ENCODE results near the gene GLCE.

GLCE gene

GRCh38 chr15:69141286-69141701, 19.1 kb upstream of the GLCE start:
- H3K9me3 ChIP-seq (ENCODE audit: control insufficient read depth, insufficient read depth, low read length) = no peaks in the 10 kb centered on the region
- H3K27me3 ChIP-seq (ENCODE audit: control insufficient read depth, insufficient read depth, low read length) = no peaks in the 10 kb centered on the region
- H3K4me1 ChIP-seq (ENCODE audit: control insufficient read depth, insufficient read depth, low read length) = peaks cover 6% of the 10 kb centered on the region
- H3K36me3 ChIP-seq (ENCODE audit: control insufficient read depth, insufficient read depth, low read length) = no peaks in the 10 kb centered on the region
- no peak overlapping the region for H3K4me3 ChIP-seq (ENCODE audit: low read depth, low read length)
- no peak overlapping the region for H3K9ac ChIP-seq (ENCODE audit: low read depth, low read length)

GRCh38 chr15:69141833-69142232, 18.6 kb upstream of the GLCE start:
- Histone ChIP-seq H3K4me1 (ENCODE audit: control insufficient read depth, insufficient read depth, low read length) (peaks cover 6% of the 10 kb centered on the region), H3K9ac (ENCODE audit: low read depth, low read length) (no peak overlapping the region), H3K27me3 (ENCODE audit: control insufficient read depth, insufficient read depth, low read length) (no peaks in the 10 kb centered on the region), H3K36me3 (ENCODE audit: control insufficient read depth, insufficient read depth, low read length) (no peaks in the 10 kb centered on the region), H3K9me3 (ENCODE audit: control insufficient read depth, insufficient read depth, low read length) (no peaks in the 10 kb centered on the region), H3K4me3 (ENCODE audit: low read depth, low read length) (no peak overlapping the region)

GRCh38 chr15:69143756-69144436, 16.5 kb upstream of the GLCE start:
- Histone ChIP-seq H3K4me3 (ENCODE audit: low read depth, low read length) (no peak overlapping the region), H3K4me1 (ENCODE audit: control insufficient read depth, insufficient read depth, low read length) (peaks cover 2% of the 10 kb centered on the region), H3K9ac (ENCODE audit: low read depth, low read length) (no peak overlapping the region), H3K9me3 (ENCODE audit: control insufficient read depth, insufficient read depth, low read length) (no peaks in the 10 kb centered on the region), H3K27me3 (ENCODE audit: control insufficient read depth, insufficient read depth, low read length) (no peaks in the 10 kb centered on the region), H3K36me3 (ENCODE audit: control insufficient read depth, insufficient read depth, low read length) (no peaks in the 10 kb centered on the region)

- H3K9ac ChIP-seq (ENCODE audit: low read depth, low read length) = no peak overlapping the region
- H3K4me3 ChIP-seq (ENCODE audit: low read depth, low read length) = no peak overlapping the region
- H3K4me1 ChIP-seq (ENCODE audit: control insufficient read depth, insufficient read depth, low read length) = no peaks in the 10 kb centered on the region
- no peaks in the 10 kb centered on the region for H3K27me3 ChIP-seq (ENCODE audit: control insufficient read depth, insufficient read depth, low read length)
- H3K36me3 ChIP-seq (ENCODE audit: control insufficient read depth, insufficient read depth, low read length) = no peaks in the 10 kb centered on the region
- H3K9me3 ChIP-seq (ENCODE audit: control insufficient read depth, insufficient read depth, low read length) = no peaks in the 10 kb centered on the region
These were observed 15.9 kb upstream of the GLCE start for GRCh38 chr15:69144530-69144929.

GRCh38 chr15:69145149-69145693, 15.2 kb upstream of the GLCE start:
- no peak overlapping the region for H3K4me3 ChIP-seq (ENCODE audit: low read depth, low read length)
- peaks cover 4% of the 10 kb centered on the region for H3K27me3 ChIP-seq (ENCODE audit: control insufficient read depth, insufficient read depth, low read length)

GRCh38 chr15:69145694-69146492, 14.5 kb upstream of the GLCE start:
- no peaks in the 10 kb centered on the region for H3K4me1 ChIP-seq (ENCODE audit: control insufficient read depth, insufficient read depth, low read length)
- peaks cover 4% of the 10 kb centered on the region for H3K27me3 ChIP-seq (ENCODE audit: control insufficient read depth, insufficient read depth, low read length)
- no peak overlapping the region for H3K4me3 ChIP-seq (ENCODE audit: low read depth, low read length)
- H3K36me3 ChIP-seq (ENCODE audit: control insufficient read depth, insufficient read depth, low read length) = no peaks in the 10 kb centered on the region
- no peak overlapping the region for H3K9ac ChIP-seq (ENCODE audit: low read depth, low read length)
- no peaks in the 10 kb centered on the region for H3K9me3 ChIP-seq (ENCODE audit: control insufficient read depth, insufficient read depth, low read length)

More at GRCh38 chr15:69145149-69145693, 15.2 kb upstream of the GLCE start:
- Histone ChIP-seq H3K9me3 (ENCODE audit: control insufficient read depth, insufficient read depth, low read length) (no peaks in the 10 kb centered on the region), H3K36me3 (ENCODE audit: control insufficient read depth, insufficient read depth, low read length) (no peaks in the 10 kb centered on the region), H3K4me1 (ENCODE audit: control insufficient read depth, insufficient read depth, low read length) (no peaks in the 10 kb centered on the region), H3K9ac (ENCODE audit: low read depth, low read length) (no peak overlapping the region)

GRCh38 chr15:69146724-69147435, 13.6 kb upstream of the GLCE start:
- Histone ChIP-seq H3K4me3 (ENCODE audit: low read depth, low read length) (no peak overlapping the region), H3K9me3 (ENCODE audit: control insufficient read depth, insufficient read depth, low read length) (no peaks in the 10 kb centered on the region), H3K4me1 (ENCODE audit: control insufficient read depth, insufficient read depth, low read length) (no peaks in the 10 kb centered on the region), H3K9ac (ENCODE audit: low read depth, low read length) (no peak overlapping the region), H3K27me3 (ENCODE audit: control insufficient read depth, insufficient read depth, low read length) (peaks cover 4% of the 10 kb centered on the region), H3K36me3 (ENCODE audit: control insufficient read depth, insufficient read depth, low read length) (no peaks in the 10 kb centered on the region)

GRCh38 chr15:69148465-69148864, 12.0 kb upstream of the GLCE start:
- Histone ChIP-seq H3K9me3 (ENCODE audit: control insufficient read depth, insufficient read depth, low read length) (no peaks in the 10 kb centered on the region), H3K4me3 (ENCODE audit: low read depth, low read length) (no peak overlapping the region), H3K36me3 (ENCODE audit: control insufficient read depth, insufficient read depth, low read length) (no peaks in the 10 kb centered on the region), H3K9ac (ENCODE audit: low read depth, low read length) (no peak overlapping the region), H3K27me3 (ENCODE audit: control insufficient read depth, insufficient read depth, low read length) (peaks cover 4% of the 10 kb centered on the region), H3K4me1 (ENCODE audit: control insufficient read depth, insufficient read depth, low read length) (no peaks in the 10 kb centered on the region)

GRCh38 chr15:69149163-69149562, 11.3 kb upstream of the GLCE start:
- Histone ChIP-seq H3K4me3 (ENCODE audit: low read depth, low read length) (no peak overlapping the region), H3K4me1 (ENCODE audit: control insufficient read depth, insufficient read depth, low read length) (no peaks in the 10 kb centered on the region), H3K36me3 (ENCODE audit: control insufficient read depth, insufficient read depth, low read length) (no peaks in the 10 kb centered on the region), H3K9ac (ENCODE audit: low read depth, low read length) (no peak overlapping the region), H3K9me3 (ENCODE audit: control insufficient read depth, insufficient read depth, low read length) (no peaks in the 10 kb centered on the region), H3K27me3 (ENCODE audit: control insufficient read depth, insufficient read depth, low read length) (peaks cover 4% of the 10 kb centered on the region)

GRCh38 chr15:69149803-69150202, 10.6 kb upstream of the GLCE start:
- Histone ChIP-seq H3K4me1 (ENCODE audit: control insufficient read depth, insufficient read depth, low read length) (no peaks in the 10 kb centered on the region), H3K9me3 (ENCODE audit: control insufficient read depth, insufficient read depth, low read length) (no peaks in the 10 kb centered on the region), H3K9ac (ENCODE audit: low read depth, low read length) (no peak overlapping the region), H3K27me3 (ENCODE audit: control insufficient read depth, insufficient read depth, low read length) (peaks cover 4% of the 10 kb centered on the region), H3K36me3 (ENCODE audit: control insufficient read depth, insufficient read depth, low read length) (no peaks in the 10 kb centered on the region), H3K4me3 (ENCODE audit: low read depth, low read length) (no peak overlapping the region)

- H3K36me3 ChIP-seq (ENCODE audit: control insufficient read depth, insufficient read depth, low read length) = no peaks in the 10 kb centered on the region
- H3K4me3 ChIP-seq (ENCODE audit: low read depth, low read length) = no peak overlapping the region
- H3K9me3 ChIP-seq (ENCODE audit: control insufficient read depth, insufficient read depth, low read length) = no peaks in the 10 kb centered on the region
- H3K9ac ChIP-seq (ENCODE audit: low read depth, low read length) = no peak overlapping the region
- no peaks in the 10 kb centered on the region for H3K4me1 ChIP-seq (ENCODE audit: control insufficient read depth, insufficient read depth, low read length)
- H3K27me3 ChIP-seq (ENCODE audit: control insufficient read depth, insufficient read depth, low read length) = peaks cover 4% of the 10 kb centered on the region
These were observed 10.1 kb upstream of the GLCE start for GRCh38 chr15:69150336-69150735.

All from iPS-15b (cell line).